ENCODE measurements around the gene NLRP9.

GRCh38 chr19:55658846-55659459, 79.2 kb downstream of the NLRP9 start:
- TF ChIP-seq CTCF (IDR thresholded peaks at IDR 0.05; ENCODE audit: poor library complexity, severe bottlenecking) (no peak), TAF1 (IDR thresholded peaks at IDR 0.05; ENCODE audit: low read depth) (no peak), SMC3 (conservative IDR thresholded peaks at IDR 0.05; ENCODE audit: poor library complexity) (no peak), RAD21 (conservative IDR thresholded peaks at IDR 0.05) (no peak)
